Gastroesophageal sphincter (tissue), 2 donors: Measurements from ENCODE around the gene CLCN4.

Experiments used
- POLR2A ChIP-seq, 2 donors: fragments of 450-650 bp; IDR thresholded peaks; one replicate each; pipeline ENCODE4 v1.6.1; 2017; ENCODE audit warnings: antibody characterized with exemption in 2 of 2, mild to moderate bottlenecking in 2 of 2, moderate library complexity in 1 of 2
- POLR2AphosphoS5 ChIP-seq: sonication (generic); formaldehyde crosslinking; IDR thresholded peaks from one replicate; pipeline ENCODE4 v1.6.1; 2017; ENCODE audit warnings: antibody characterized with exemption

- TF ChIP-seq POLR2AphosphoS5, result no peak
- TF ChIP-seq POLR2A (IDR thresholded peaks at IDR 0.05), result no peak
Observed at GRCh38 chrX:10112510-10112909, 44.3 kb upstream of the CLCN4 start.
